ENCODE results near the gene DOK4. TPM values are rescaled to one million over a fixed set of nuclear protein-coding genes. Genes with fewer than 3 reads are reported as not detected.

DOK4 gene
- total RNA-seq, 1 donor from 2014 or later, result 35.3 TPM

DNA sequence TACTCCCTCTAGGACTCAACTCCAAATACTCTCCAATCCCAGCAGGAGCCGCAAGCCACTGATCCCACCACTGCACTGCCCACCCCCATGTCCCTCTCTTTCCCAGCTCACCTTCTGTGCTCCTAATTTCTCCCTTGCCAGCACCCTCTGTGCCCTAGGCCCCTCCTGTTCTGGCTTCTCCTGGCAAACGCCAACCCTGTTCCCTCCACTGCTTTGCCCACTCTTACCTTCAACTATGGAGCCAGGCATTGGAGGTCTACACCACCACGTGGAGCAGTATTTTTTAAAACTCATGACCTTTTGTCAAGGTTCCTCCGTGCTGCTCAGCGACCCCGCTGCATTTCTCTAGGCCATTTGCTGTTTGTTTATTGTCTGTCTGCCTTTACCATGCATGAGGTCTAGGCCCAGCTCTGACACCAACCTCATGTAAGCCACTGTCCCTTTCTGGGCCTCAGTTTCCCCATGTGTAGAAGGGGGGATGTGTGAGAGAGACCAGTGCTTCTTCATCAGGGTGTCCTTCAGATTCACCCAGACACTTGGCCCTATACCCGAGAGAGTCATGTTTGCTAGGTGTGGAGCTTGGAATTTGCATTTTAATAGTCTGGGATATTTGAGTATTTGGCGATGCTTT lies 45.5 kb upstream of the DOK4 start:
- TF ChIP-seq, protein P1, sequence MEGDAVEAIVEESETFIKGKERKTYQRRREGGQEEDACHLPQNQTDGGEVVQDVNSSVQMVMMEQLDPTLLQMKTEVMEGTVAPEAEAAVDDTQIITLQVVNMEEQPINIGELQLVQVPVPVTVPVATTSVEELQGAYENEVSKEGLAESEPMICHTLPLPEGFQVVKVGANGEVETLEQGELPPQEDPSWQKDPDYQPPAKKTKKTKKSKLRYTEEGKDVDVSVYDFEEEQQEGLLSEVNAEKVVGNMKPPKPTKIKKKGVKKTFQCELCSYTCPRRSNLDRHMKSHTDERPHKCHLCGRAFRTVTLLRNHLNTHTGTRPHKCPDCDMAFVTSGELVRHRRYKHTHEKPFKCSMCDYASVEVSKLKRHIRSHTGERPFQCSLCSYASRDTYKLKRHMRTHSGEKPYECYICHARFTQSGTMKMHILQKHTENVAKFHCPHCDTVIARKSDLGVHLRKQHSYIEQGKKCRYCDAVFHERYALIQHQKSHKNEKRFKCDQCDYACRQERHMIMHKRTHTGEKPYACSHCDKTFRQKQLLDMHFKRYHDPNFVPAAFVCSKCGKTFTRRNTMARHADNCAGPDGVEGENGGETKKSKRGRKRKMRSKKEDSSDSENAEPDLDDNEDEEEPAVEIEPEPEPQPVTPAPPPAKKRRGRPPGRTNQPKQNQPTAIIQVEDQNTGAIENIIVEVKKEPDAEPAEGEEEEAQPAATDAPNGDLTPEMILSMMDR (conservative IDR thresholded peaks at IDR 0.05; ENCODE audit: low read depth, low read length), result no peak
- DNase-seq (ENCODE audit: low read depth), result no peak
- no peak overlapping the region for H3K4me3 ChIP-seq (ENCODE audit: low read depth, low read length)

GRCh38 chr16:57531253-57531575 lies 44.9 kb upstream of the DOK4 start:
- no peak overlapping the region for H3K4me3 ChIP-seq (ENCODE audit: low read depth, low read length)
- TF ChIP-seq, protein P1 (conservative IDR thresholded peaks at IDR 0.05; ENCODE audit: low read depth, low read length), result no peak
- no peak for DNase-seq (ENCODE audit: low read depth)

DNA sequence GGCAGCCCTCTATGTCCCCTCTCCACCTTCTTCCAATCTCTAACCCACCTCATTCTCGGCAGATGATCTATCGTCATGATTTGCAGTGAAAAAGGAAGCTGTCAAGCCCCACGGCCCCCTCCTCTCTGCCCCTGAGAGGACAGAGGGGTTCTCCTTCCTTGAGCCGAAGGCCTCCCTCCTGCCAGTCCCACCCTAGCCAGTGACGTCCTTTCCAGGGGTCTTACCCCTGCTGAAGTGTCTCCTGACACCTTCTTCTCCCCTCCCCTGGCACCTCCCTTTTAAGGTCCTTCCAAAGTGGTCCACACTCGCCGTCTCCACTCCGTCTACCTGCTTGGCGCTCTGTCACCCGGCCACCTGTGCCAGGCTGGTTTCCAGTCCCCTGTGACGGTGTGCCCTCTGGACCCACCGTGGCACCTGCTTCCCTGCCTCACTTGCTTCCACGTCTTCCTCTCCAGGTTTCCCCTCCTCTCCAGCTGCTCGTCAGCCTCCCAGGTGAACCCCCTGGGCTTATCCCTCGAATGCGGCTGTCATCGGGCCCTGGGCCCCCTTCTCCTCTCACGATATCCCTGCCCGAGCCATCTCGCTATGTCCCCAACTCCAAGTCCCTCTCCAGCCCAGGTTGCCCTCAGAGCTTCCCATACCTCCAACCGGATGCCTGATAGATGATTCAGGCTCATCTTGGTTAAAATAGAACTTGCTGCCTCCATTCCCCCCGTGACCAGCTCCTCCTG lies 44.4 kb upstream of the DOK4 start:
- no peak overlapping the region for H3K4me3 ChIP-seq (ENCODE audit: low read depth, low read length)
- TF ChIP-seq, protein P1 (conservative IDR thresholded peaks at IDR 0.05; ENCODE audit: low read depth, low read length), result no peak
- DNase-seq (ENCODE audit: low read depth), result no peak

DNA sequence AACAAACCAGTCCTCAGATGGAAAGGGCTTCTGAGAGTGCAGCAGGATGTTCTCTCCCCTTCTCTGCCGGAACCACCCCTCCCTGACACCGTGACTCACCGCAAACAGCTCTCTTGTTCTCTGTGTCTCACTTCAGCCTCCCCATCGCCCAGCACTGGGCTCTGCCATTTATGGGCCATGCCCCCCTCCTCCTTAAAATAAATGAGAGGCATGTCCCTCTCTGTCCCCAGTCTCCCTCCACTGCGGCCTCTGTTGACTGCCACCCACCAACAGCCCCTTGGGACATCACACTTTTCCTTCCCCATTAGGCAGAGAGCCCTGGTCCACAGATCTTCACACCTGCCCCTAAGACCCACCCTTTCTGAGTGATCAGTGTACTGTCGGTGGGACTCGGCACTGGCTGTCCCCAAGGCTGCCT lies 43.8 kb upstream of the DOK4 start:
- no peak for DNase-seq (ENCODE audit: low read depth)
- TF ChIP-seq, protein P1 (conservative IDR thresholded peaks at IDR 0.05; ENCODE audit: low read depth, low read length), result no peak
- H3K4me3 ChIP-seq (ENCODE audit: low read depth, low read length), result no peak overlapping the region

- no peak for DNase-seq (ENCODE audit: low read depth)
- H3K4me3 ChIP-seq (ENCODE audit: low read depth, low read length), result no peak overlapping the region
- TF ChIP-seq, protein P1 (conservative IDR thresholded peaks at IDR 0.05; ENCODE audit: low read depth, low read length), result no peak
Observed at GRCh38 chr16:57529391-57530103, 43.3 kb upstream of the DOK4 start.

DNA sequence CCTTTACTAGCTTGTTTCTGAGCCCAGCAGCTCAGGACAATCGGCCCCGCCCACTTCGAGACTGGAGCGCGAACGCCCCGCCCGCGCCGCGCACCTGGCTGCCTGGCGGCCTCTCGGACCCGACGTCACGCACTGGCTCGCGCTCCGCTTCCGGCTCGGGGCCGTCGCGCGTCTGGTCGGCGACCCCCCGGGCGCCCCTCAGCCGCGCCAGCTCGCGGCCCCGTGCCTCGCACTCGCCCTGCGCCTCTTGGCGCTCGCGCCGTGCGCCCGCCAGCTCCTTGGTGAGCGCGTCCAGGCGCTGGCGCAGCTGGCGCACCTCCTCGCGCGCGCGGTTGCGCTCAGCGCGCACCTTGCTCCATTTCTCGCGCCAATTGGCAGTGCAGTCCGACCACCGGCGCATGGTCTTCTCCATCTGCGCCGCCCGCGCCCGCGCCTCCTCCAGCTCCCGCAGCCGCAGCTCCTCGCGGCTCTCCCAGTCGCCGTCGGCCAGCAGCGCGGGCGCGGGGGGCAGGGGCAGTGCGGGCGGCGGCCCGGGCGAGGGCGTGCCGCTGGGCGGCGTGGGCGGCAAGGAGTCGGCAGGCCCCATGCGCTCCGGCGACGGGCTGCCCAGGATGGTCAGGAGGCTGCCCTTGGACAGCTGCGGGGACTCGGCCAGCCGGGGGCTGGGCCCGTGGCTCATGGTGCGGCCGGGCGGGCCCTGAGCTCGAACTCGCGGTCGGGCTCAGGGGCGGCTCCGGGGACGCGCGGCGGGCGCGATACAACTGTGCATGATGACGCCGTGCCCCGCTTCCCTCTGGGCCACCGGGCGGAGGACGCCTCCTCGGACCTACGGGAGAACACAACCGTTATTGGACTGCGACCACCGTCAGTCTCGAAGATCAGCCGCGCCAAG lies 42.5 kb upstream of the DOK4 start:
- DNase-seq (ENCODE audit: low read depth), result no peak
- TF ChIP-seq, protein P1 (conservative IDR thresholded peaks at IDR 0.05; ENCODE audit: low read depth, low read length), result no peak
- H3K4me3 ChIP-seq (ENCODE audit: low read depth, low read length), result no peak overlapping the region
